H1 (cell line): ENCODE results near the gene TMEM131L. TPM values are rescaled to one million over a fixed set of nuclear protein-coding genes. Genes with fewer than 3 reads are reported as not detected.

Source experiments
- CTCF ChIA-PET: fragments of 300-600 bp; sonication (Branson Sonifier 250); formaldehyde crosslinking; loops from one replicate; lab custom pipeline; 2021; ENCODE audit not compliant: partially characterized antibody; lab: Charles Lee
- POLR2A ChIA-PET: fragments of 300-600 bp; sonication (Branson Sonifier 250); formaldehyde crosslinking; loops from one replicate; lab custom pipeline; 2021; ENCODE audit warnings: inconsistent platforms; ENCODE audit not compliant: partially characterized antibody; lab: Charles Lee
- DNase-seq, 2 experiments: peaks; one replicate each; pipeline versions ENCODE4 v3.0.0 to v3.0.0-alpha.2; 2010 to 2022; ENCODE audit warnings: low spot score in 2 of 2, low read depth in 1 of 2, mixed read lengths in 1 of 2
- FAIRE-seq: peaks from 2 replicates; lab custom pipeline; 2011; peaks lifted over from hg19 to GRCh38; lab: Jason Lieb, UNC
- H2AFZ ChIP-seq: 2 replicates; pipeline ENCODE4 v1.8.1; 2012; ENCODE audit warnings: low read length, inconsistent platforms
- H2AK5ac ChIP-seq: 2 replicates; pipeline ENCODE4 v1.6.1; 2013; ENCODE audit warnings: low read depth, low read length
- H2BK120ac ChIP-seq: replicated peaks from 2 replicates; pipeline ENCODE3; 2013; ENCODE audit warnings: low read depth, low read length, inconsistent platforms
- H2BK12ac ChIP-seq: 2 replicates; pipeline ENCODE4 v1.6.1; 2013; ENCODE audit warnings: low read depth, low read length
- H2BK15ac ChIP-seq: 2 replicates; pipeline ENCODE4 v1.6.1; 2013; ENCODE audit warnings: low read length
- H2BK20ac ChIP-seq: 2 replicates; pipeline ENCODE4 v1.6.1; 2013; ENCODE audit warnings: low read length
- H2BK5ac ChIP-seq: 2 replicates; pipeline ENCODE4 v1.6.1; 2013; ENCODE audit warnings: low read depth, low read length
- H3K14ac ChIP-seq: 2 replicates; pipeline ENCODE4 v1.6.1; 2013; ENCODE audit warnings: inconsistent platforms; ENCODE audit not compliant: insufficient read length
- H3K18ac ChIP-seq: 2 replicates; pipeline ENCODE4 v1.6.1; 2013; ENCODE audit warnings: low read length; ENCODE audit errors: extremely low read depth
- H3K23ac ChIP-seq: 2 replicates; pipeline ENCODE4 v1.6.1; 2013; ENCODE audit warnings: inconsistent platforms; ENCODE audit not compliant: insufficient read length
- H3K23me2 ChIP-seq: 2 replicates; pipeline ENCODE4 v1.6.1; 2013; ENCODE audit warnings: low read depth, low read length
- H3K27ac ChIP-seq: 2 replicates; pipeline ENCODE4 v1.6.1; 2011; ENCODE audit warnings: low read depth, low read length, inconsistent platforms
- H3K27me3 ChIP-seq, 4 experiments: replicated peaks in 1 of 4; 1 replicate in 1 of 4; 2 replicates in 3 of 4; pipeline versions ENCODE4 v1.6.1 to v1.8.1; 2011 to 2013; ENCODE audit warnings: low read length in 3 of 4, mild to moderate bottlenecking in 3 of 4, inconsistent platforms in 2 of 4, mixed read lengths in 2 of 4, moderate library complexity in 1 of 4; ENCODE audit not compliant: control insufficient read depth in 3 of 4, insufficient read depth in 3 of 4; ENCODE audit errors: extremely low read depth in 1 of 4
- H3K36me3 ChIP-seq, 4 experiments: 2 replicates each; pipeline versions ENCODE4 v1.6.1 to v1.8.1; 2011 to 2013; ENCODE audit warnings: mild to moderate bottlenecking in 4 of 4, low read length in 3 of 4, moderate library complexity in 2 of 4, control low read depth in 1 of 4, inconsistent platforms in 1 of 4; ENCODE audit not compliant: insufficient read depth in 4 of 4, control insufficient read depth in 2 of 4
- H3K4ac ChIP-seq: replicated peaks from 2 replicates; pipeline ENCODE3; 2013; ENCODE audit warnings: low read length, low read depth, mixed read lengths, inconsistent platforms; ENCODE audit not compliant: insufficient read length
- H3K4me1 ChIP-seq, 4 experiments: replicated peaks in 1 of 4; 1 replicate in 1 of 4; 2 replicates in 3 of 4; pipeline versions ENCODE4 v1.6.1 to v1.8.1; 2011 to 2013; ENCODE audit warnings: low read length in 3 of 4, inconsistent platforms in 2 of 4, mixed read lengths in 1 of 4; ENCODE audit not compliant: insufficient read depth in 4 of 4, control insufficient read depth in 3 of 4
- H3K4me2 ChIP-seq, 2 experiments: 2 replicates each; pipeline versions ENCODE4 v1.6.1 to v1.8.1; 2011 to 2013; ENCODE audit warnings: low read depth in 2 of 2, low read length in 2 of 2, control low read depth in 1 of 2, inconsistent platforms in 1 of 2, mild to moderate bottlenecking in 1 of 2; ENCODE audit not compliant: insufficient read depth in 1 of 2
- H3K4me3 ChIP-seq, 4 experiments: fragments of 200-600, 300-600 bp in 1 of 4; sonication (generic), shearing (Covaris generic), sonication (Bioruptor Twin) in 1 of 4; 2 replicates each; pipeline versions ENCODE4 v1.5.1 to v1.8.1; 2011 to 2016; ENCODE audit warnings: low read length in 4 of 4, low read depth in 3 of 4, control low read depth in 2 of 4, inconsistent platforms in 2 of 4, mild to moderate bottlenecking in 2 of 4, mixed read lengths in 1 of 4, moderate library complexity in 1 of 4; ENCODE audit not compliant: insufficient read depth in 2 of 4; ENCODE audit errors: extremely low read depth in 1 of 4
- H3K56ac ChIP-seq: replicated peaks from 2 replicates; pipeline ENCODE3; 2013; ENCODE audit warnings: low read depth, mild to moderate bottlenecking, mixed read lengths, low read length, inconsistent platforms; ENCODE audit not compliant: insufficient read length
- H3K79me1 ChIP-seq: 2 replicates; pipeline ENCODE4 v1.6.1; 2013; ENCODE audit warnings: low read depth, low read length, control low read depth
- H3K79me2 ChIP-seq, 2 experiments: 2 replicates each; pipeline versions ENCODE4 v1.6.1 to v1.8.1; 2012 to 2013; ENCODE audit warnings: low read length in 2 of 2, mild to moderate bottlenecking in 2 of 2, inconsistent platforms in 1 of 2; ENCODE audit not compliant: insufficient read depth in 2 of 2, control insufficient read depth in 1 of 2
- H3K9ac ChIP-seq, 4 experiments: replicated peaks in 1 of 4; 1 replicate in 1 of 4; 2 replicates in 3 of 4; pipeline versions ENCODE4 v1.6.1 to v1.8.1; 2011 to 2013; ENCODE audit warnings: low read depth in 3 of 4, low read length in 3 of 4, control low read depth in 2 of 4, mild to moderate bottlenecking in 2 of 4, moderate library complexity in 2 of 4, inconsistent platforms in 1 of 4; ENCODE audit errors: extremely low read depth in 1 of 4
- H3K9me3 ChIP-seq, 2 experiments: 2 replicates each; pipeline versions ENCODE4 v1.6.1 to v1.8.1; 2012 to 2013; ENCODE audit warnings: mild to moderate bottlenecking in 2 of 2, moderate library complexity in 2 of 2, control low read depth in 1 of 2, inconsistent platforms in 1 of 2, low read depth in 1 of 2, low read length in 1 of 2, mixed read lengths in 1 of 2; ENCODE audit not compliant: insufficient read depth in 2 of 2
- H4K20me1 ChIP-seq, 2 experiments: replicated peaks in 1 of 2; 2 replicates each; pipeline versions ENCODE3 to v1.8.1; 2011 to 2013; ENCODE audit warnings: inconsistent platforms in 2 of 2, low read length in 2 of 2, mild to moderate bottlenecking in 1 of 2; ENCODE audit not compliant: insufficient read depth in 2 of 2, control insufficient read depth in 1 of 2
- H4K5ac ChIP-seq: 2 replicates; pipeline ENCODE4 v1.6.1; 2013; ENCODE audit warnings: low read length, low read depth, mixed read lengths, inconsistent platforms; ENCODE audit not compliant: insufficient read length
- H4K8ac ChIP-seq: 2 replicates; pipeline ENCODE4 v1.8.0; 2013; ENCODE audit warnings: mild to moderate bottlenecking, moderate library complexity, low read length, inconsistent platforms; ENCODE audit not compliant: insufficient read depth; ENCODE audit errors: extremely low read depth
- H4K91ac ChIP-seq: replicated peaks from 2 replicates; pipeline ENCODE3; 2013; ENCODE audit warnings: low read length, mixed read lengths, inconsistent platforms; ENCODE audit not compliant: insufficient read length
- ATF3 ChIP-seq: IDR thresholded peaks from 2 replicates; pipeline ENCODE4 v1.6.1; 2011; ENCODE audit warnings: low read depth, mild to moderate bottlenecking, low read length; ENCODE audit not compliant: insufficient read depth
- CEBPB ChIP-seq: IDR thresholded peaks from 2 replicates; pipeline ENCODE4 v1.6.1; 2012; ENCODE audit warnings: low read depth, low read length
- MAFK ChIP-seq: IDR thresholded peaks from 2 replicates; pipeline ENCODE4 v1.6.1; 2012; ENCODE audit warnings: low read depth, mild to moderate bottlenecking, improper control_type of control experiment, low read length
- RFX5 ChIP-seq: IDR thresholded peaks from 2 replicates; pipeline ENCODE4 v1.6.1; 2011; ENCODE audit warnings: low read depth, low read length, improper control_type of control experiment, borderline replicate concordance
- RNF2 ChIP-seq: fragments of 200-900, 300-1000 bp; sonication (generic); IDR thresholded peaks from 2 replicates; pipeline ENCODE4 v1.7.1; 2016; ENCODE audit warnings: borderline replicate concordance, low read depth, mild to moderate bottlenecking, antibody characterized with exemption, low read length; ENCODE audit not compliant: poor library complexity, severe bottlenecking; ENCODE audit errors: missing control alignments
- RXRA ChIP-seq: IDR thresholded peaks from 2 replicates; pipeline ENCODE4 v1.6.1; 2011; ENCODE audit warnings: low read depth, mild to moderate bottlenecking, low read length, moderate library complexity; ENCODE audit not compliant: insufficient read depth
- SAP30 ChIP-seq: fragments of 300-600 bp; sonication (generic); IDR thresholded peaks from 2 replicates; pipeline ENCODE4 v1.7.1; 2012; ENCODE audit warnings: low read length, moderate library complexity, mild to moderate bottlenecking, inconsistent platforms; ENCODE audit not compliant: insufficient read depth, insufficient replicate concordance
- SIN3A ChIP-seq, 2 experiments: IDR thresholded peaks in 1 of 2; conservative IDR thresholded peaks in 1 of 2; 2 replicates each; pipeline ENCODE4 v1.6.1; 2011 to 2012; ENCODE audit warnings: low read length in 2 of 2, improper control_type of control experiment in 1 of 2, low read depth in 1 of 2, mild to moderate bottlenecking in 1 of 2
- TAF1 ChIP-seq: IDR thresholded peaks from 2 replicates; pipeline ENCODE4 v1.6.1; 2011; ENCODE audit warnings: mild to moderate bottlenecking, low read depth, low read length
- WGBS, 2 experiments: shearing (Covaris generic) in 1 of 2; methylation state at CpG; one replicate each; pipeline versions ENCODE4 v1.1.6 to v1.1.7; 2013 to 2015; ENCODE audit warnings: low lambda C conversion rate in 2 of 2, mixed read lengths in 2 of 2, inconsistent platforms in 1 of 2, low coverage in 1 of 2, missing lambda C conversion rate in 1 of 2; ENCODE audit not compliant: insufficient replicate concordance in 2 of 2, insufficient coverage in 1 of 2, insufficient read length in 1 of 2; ENCODE audit errors: extremely low coverage in 1 of 2, missing lambda C conversion rate in 1 of 2; 5-methylcytosine and 5-hydroxymethylcytosine counted together
- polyA plus RNA-seq, 7 experiments: library from polyadenylated mRNA; depleted of rRNA in 3 of 7; stranded (reverse) in 5 of 7; unstranded in 2 of 7; fragments of >200 nt in 5 of 7; fragments of 200-250 nt in 2 of 7; gene quantifications; 1 replicate in 5 of 7; 2 replicates in 1 of 7; 4 replicates in 1 of 7; pipeline versions ENCODE4 v1.2.1 to v1.2.3, GENCODE V29; 2011 to 2013; ENCODE audit warnings: missing spikeins in 2 of 7, mixed read lengths in 2 of 7
- total RNA-seq: library from RNA; stranded (reverse); fragmentation: NEBNext Ultra II Directional; extraction: Animal tissue kit (Norgen Biotek cat#: 25700); gene quantifications from 2 replicates; pipeline ENCODE4 v1.2.1, GENCODE V29; 2021

Gene TMEM131L
- total and polyA plus RNA-seq, 2 of the 8 experiments (the other 6 are each of a cell fraction or from before 2014, with no cell fraction given), result 14.3 to 26.1 TPM

DNA sequence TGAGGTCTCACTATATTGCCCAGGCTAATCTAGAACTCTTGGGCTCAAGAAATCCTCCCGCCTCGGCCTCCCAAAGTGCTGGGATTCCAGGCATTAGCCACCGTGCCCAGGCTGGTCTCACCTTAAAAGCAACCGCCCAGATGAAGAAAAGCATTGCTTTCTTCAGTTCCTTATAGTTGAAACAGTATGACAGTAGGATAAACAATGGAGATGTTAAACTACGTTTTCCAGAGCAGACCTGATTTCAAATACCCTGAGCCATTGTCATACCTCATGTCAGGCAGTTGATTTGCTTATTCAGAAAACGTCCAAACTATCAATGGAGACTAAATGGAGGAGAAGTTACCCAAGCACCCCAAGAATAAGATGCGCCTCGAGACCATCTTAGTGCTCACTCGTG, 26.3 kb upstream of the TMEM131L start:
- no peak overlapping the region for H3K14ac ChIP-seq
- H2BK5ac ChIP-seq, result no peak overlapping the region
- no peak overlapping the region for H3K56ac ChIP-seq
- H3K4me1 ChIP-seq, result no peaks in the 10 kb centered on the region
- H3K36me3 ChIP-seq, result no peaks in the 10 kb centered on the region
- H3K9ac ChIP-seq, result no peak overlapping the region
- H2AFZ ChIP-seq, result no peak overlapping the region
- TF ChIP-seq RXRA (no peak), SIN3A (conservative IDR thresholded peaks at IDR 0.05 in 1 of 2, IDR thresholded peaks at IDR 0.05 in 1 of 2; ENCODE audit: low read depth in 1 of 2, low read length in 2 of 2) (no peak), RNF2 (no peak), RFX5 (no peak), TAF1 (no peak), CEBPB (no peak), MAFK (no peak), SAP30 (no peak), ATF3 (no peak)
- no peak overlapping the region for H2BK12ac ChIP-seq
- H2BK120ac ChIP-seq, result no peak overlapping the region
- no peak overlapping the region for H2BK15ac ChIP-seq
- H3K27me3 ChIP-seq, result no peaks in the 10 kb centered on the region
- no peak overlapping the region for H4K5ac ChIP-seq
- H2AK5ac ChIP-seq, result no peak overlapping the region
- H3K27ac ChIP-seq, result no peak overlapping the region
- no peaks in the 10 kb centered on the region for H4K20me1 ChIP-seq
- 93% methylated on average over 9 of the region's 9 CpGs; no CpG with 5 or more reads in 1 of the 2 experiments for WGBS, 2 experiments
- no peak overlapping the region for H3K4me2 ChIP-seq
- DNase-seq (no peak), FAIRE-seq (no peak)
- H3K9me3 ChIP-seq, result no peaks in the 10 kb centered on the region
- ChIA-PET CTCF (no interaction called here), POLR2A (no interaction called here)
- no peak overlapping the region for H4K91ac ChIP-seq
- no peaks in the 10 kb centered on the region for H3K79me2 ChIP-seq
- no peak overlapping the region for H3K4me3 ChIP-seq
- no peak overlapping the region for H3K18ac ChIP-seq
- no peaks in the 10 kb centered on the region for H3K79me1 ChIP-seq
- H2BK20ac ChIP-seq, result no peak overlapping the region
- H3K23me2 ChIP-seq, result no peaks in the 10 kb centered on the region
- no peak overlapping the region for H4K8ac ChIP-seq
- no peak overlapping the region for H3K4ac ChIP-seq
- H3K23ac ChIP-seq, result no peak overlapping the region
